ENCODE measurements around the gene DNAJC3. TPM values are rescaled to one million over a fixed set of nuclear protein-coding genes. Genes with fewer than 3 reads are reported as not detected.

The DNAJC3 gene
- total and polyA plus RNA-seq, 9 of the 15 experiments (the other 6 are each of a cell fraction or from before 2014, with no cell fraction given) = 7.8 to 21.8 (median 10.4) TPM

DNA sequence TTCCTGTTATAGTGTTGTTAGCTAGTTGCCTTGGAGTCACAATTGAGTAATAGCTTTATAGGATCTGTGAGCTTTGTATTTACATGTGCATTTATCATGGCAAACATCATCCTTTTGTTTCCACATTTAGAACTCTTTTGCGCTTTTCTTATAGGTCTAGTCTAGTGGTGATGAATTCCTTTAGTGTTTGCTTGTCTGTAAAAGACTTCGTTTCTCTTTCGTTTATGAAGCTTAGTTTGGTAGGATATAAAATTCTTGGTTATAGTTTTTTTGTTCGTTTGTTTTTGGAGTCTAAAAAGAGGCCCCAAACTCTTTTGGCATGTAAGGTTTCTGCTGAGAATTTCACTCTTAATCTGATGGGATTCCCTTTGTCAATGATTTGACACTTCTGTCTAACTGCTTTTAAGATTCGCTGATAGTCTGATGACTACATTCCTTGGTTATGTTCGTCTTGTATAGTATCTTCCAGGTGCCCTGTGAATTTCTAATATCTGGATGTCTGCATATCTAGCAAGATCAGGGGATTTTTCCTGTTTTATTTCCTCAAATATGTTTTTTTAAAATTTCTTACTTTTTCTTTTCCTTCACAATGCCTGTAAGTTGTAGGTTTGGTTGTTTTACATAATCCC is 20.2 kb downstream of the DNAJC3 start:
- H3K27ac ChIP-seq (ENCODE audit: extremely low read depth, low read depth, low read length) = no peak overlapping the region
- in situ Hi-C loops (cut with MboI) (no loop called here), intact Hi-C loops (cut with micrococcal nuclease) (no loop called here)
- DNase-seq (ENCODE audit: extremely low read depth in 1 of 4, low spot score in 3 of 4) (no peak), FAIRE-seq (no peak), ATAC-seq (no peak)
- H3K27me3 ChIP-seq (ENCODE audit: control insufficient read depth in 2 of 2, insufficient read depth in 2 of 2, low read length in 2 of 2) = no peaks in the 10 kb centered on the region
- no TSS peak for BruUV-seq (replicated peaks)
- no peak overlapping the region for H3K9ac ChIP-seq (ENCODE audit: insufficient read depth in 1 of 2, low read depth in 2 of 2, low read length in 2 of 2)
- peaks cover 52% of the 10 kb centered on the region for H3K79me2 ChIP-seq (ENCODE audit: control insufficient read depth, insufficient read depth, low read length)
- H3K36me3 ChIP-seq (ENCODE audit: control insufficient read depth, insufficient read depth, low read length) = no peaks in the 10 kb centered on the region
- no peak overlapping the region for H2AFZ ChIP-seq (ENCODE audit: low read depth, low read length)
- no peaks in the 10 kb centered on the region for H3K9me1 ChIP-seq (ENCODE audit: control insufficient read depth, insufficient read depth, low read length)
- 49% methylated on average over 6 of the region's 6 CpGs for WGBS (ENCODE audit: insufficient coverage, low coverage, missing lambda C conversion rate)
- TF ChIP-seq NFE2 (IDR thresholded peaks at IDR 0.05; ENCODE audit: low read depth) (peak; percentile 23; the same call in 1 of the 2 replicates), KAT7 (CRISPR knock-in tag; IDR thresholded peaks at IDR 0.05; ENCODE audit: borderline replicate concordance) (no peak)
- H4K20me1 ChIP-seq (replicated peaks; ENCODE audit: control insufficient read depth, insufficient read depth, low read length) = peaks cover 12% of the 10 kb centered on the region
- POLR2A ChIA-PET = no interaction called here
- H3K4me1 ChIP-seq (replicated peaks in 1 of 2; ENCODE audit: control insufficient read depth in 2 of 2, insufficient read depth in 2 of 2, low read length in 2 of 2) = no peaks in the 10 kb centered on the region; a peak in 1 of 5 replicates
- no peak overlapping the region for H3K4me3 ChIP-seq
- no peaks in the 10 kb centered on the region for H3K9me3 ChIP-seq (replicated peaks; ENCODE audit: control insufficient read depth, insufficient read depth, low read depth, low read length)
- no peak overlapping the region for H3K4me2 ChIP-seq (ENCODE audit: insufficient read depth, low read length)
- CTCF ChIA-PET (ENCODE audit: low intra/inter-chr PET ratio) = no interaction called here

DNA sequence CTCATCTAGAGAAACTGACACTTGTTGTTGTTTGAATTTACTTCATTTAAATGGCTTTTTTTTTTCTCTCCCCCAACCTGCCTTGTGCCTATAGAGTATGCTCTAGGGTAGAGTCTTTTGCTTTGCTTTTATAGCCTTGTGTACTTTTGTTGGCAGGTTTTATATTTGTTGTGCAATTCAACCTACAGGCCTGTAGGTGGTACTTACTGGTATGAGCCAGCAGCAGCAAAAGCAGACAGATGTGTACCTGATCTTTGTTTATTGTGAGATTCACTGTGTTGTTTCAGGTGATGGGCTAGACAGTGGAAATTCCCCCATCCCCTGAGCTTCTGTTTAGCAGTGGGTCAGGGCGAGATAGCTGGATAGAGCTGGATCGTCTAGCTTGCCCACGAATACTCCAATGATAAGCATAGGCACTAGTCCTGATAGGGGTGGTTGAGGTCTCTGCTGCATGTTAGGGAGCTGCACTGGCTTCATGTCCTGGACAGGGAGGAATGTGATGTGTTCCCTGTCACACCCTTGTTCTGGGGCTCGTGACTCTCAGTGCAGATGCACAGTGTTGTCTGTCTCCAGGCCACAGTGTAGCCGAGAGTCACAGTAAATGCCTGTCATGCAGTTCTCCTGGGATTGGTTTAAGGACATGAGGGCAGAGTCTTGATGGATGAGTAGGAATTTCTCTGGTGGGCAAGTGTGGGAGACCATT is 21.3 kb downstream of the DNAJC3 start:
- no peaks in the 10 kb centered on the region; a peak in 1 of 5 replicates for H3K4me1 ChIP-seq (replicated peaks in 1 of 2; ENCODE audit: control insufficient read depth in 2 of 2, insufficient read depth in 2 of 2, low read length in 2 of 2)
- H3K36me3 ChIP-seq (ENCODE audit: control insufficient read depth, insufficient read depth, low read length) = no peaks in the 10 kb centered on the region
- no peak overlapping the region for H3K4me3 ChIP-seq
- ATAC-seq (peak; percentile 84), DNase-seq (ENCODE audit: extremely low read depth in 1 of 4, low spot score in 3 of 4) (peak in 2 of 4 experiments; percentile 14), FAIRE-seq (peak; percentile 58)
- H2AFZ ChIP-seq (ENCODE audit: low read depth, low read length) = no peak overlapping the region
- H3K27ac ChIP-seq (ENCODE audit: extremely low read depth, low read depth, low read length) = no peak overlapping the region
- peaks cover 12% of the 10 kb centered on the region for H4K20me1 ChIP-seq (replicated peaks; ENCODE audit: control insufficient read depth, insufficient read depth, low read length)
- TF ChIP-seq CTCF (IDR thresholded peaks at IDR 0.05 in 2 of 3, conservative IDR thresholded peaks at IDR 0.05 in 1 of 3; ENCODE audit: insufficient read depth in 2 of 3, low read depth in 1 of 3, low read length in 3 of 3) = peak in 2 of 3 experiments; percentile 10; a peak in 1 of 6 replicates
- TF ChIP-seq CEBPB (tag; IDR thresholded peaks at IDR 0.05) = peak; percentile 50; the same call in 1 of the 2 replicates
- TF ChIP-seq NR2C2 (CRISPR knock-in tag; IDR thresholded peaks at IDR 0.05) = no peak
- no peak for TF ChIP-seq NR2C2 (tag; IDR thresholded peaks at IDR 0.05)
- no peak for TF ChIP-seq ZNF384 (IDR thresholded peaks at IDR 0.05; ENCODE audit: low read depth, low read length)
- peak overlapping the region in 1 of 2 experiments; percentile 1; a peak in 1 of 4 replicates for H3K9ac ChIP-seq (ENCODE audit: insufficient read depth in 1 of 2, low read depth in 2 of 2, low read length in 2 of 2)
- H3K9me3 ChIP-seq (replicated peaks; ENCODE audit: control insufficient read depth, insufficient read depth, low read depth, low read length) = no peaks in the 10 kb centered on the region
- intact Hi-C loops (cut with micrococcal nuclease) = no loop called here
- WGBS (ENCODE audit: insufficient coverage, low coverage, missing lambda C conversion rate) = 57% methylated on average over 5 of the region's 5 CpGs
- BruUV-seq (replicated peaks) = no TSS peak
- H3K9me1 ChIP-seq (ENCODE audit: control insufficient read depth, insufficient read depth, low read length) = no peaks in the 10 kb centered on the region
- peaks cover 62% of the 10 kb centered on the region for H3K79me2 ChIP-seq (ENCODE audit: control insufficient read depth, insufficient read depth, low read length)
- H3K4me2 ChIP-seq (ENCODE audit: insufficient read depth, low read length) = no peak overlapping the region
- no peaks in the 10 kb centered on the region for H3K27me3 ChIP-seq (ENCODE audit: control insufficient read depth in 2 of 2, insufficient read depth in 2 of 2, low read length in 2 of 2)
- in situ Hi-C loops (cut with MboI) = no loop called here
- POLR2A ChIA-PET = interaction anchor here (0.6 kb wide), 1 partner anchor 855 kb away, joined by 3 read pairs; no protein-coding TSS in a partner anchor
- CTCF ChIA-PET (ENCODE audit: low intra/inter-chr PET ratio) = no interaction called here

Data from K562 (cell line).